Measurements from ENCODE around the gene SLC19A1.

Gene SLC19A1

GRCh38 chr21:45468051-45468970 is 73.9 kb downstream of the SLC19A1 start:
- in situ Hi-C loops (cut with HindIII; ENCODE audit: low pct_ligation_motif_present, low pct_unique_long_range_greater_than_20kb, low sequenced_read_pairs), result no loop called here
- no peak for DNase-seq

DNA sequence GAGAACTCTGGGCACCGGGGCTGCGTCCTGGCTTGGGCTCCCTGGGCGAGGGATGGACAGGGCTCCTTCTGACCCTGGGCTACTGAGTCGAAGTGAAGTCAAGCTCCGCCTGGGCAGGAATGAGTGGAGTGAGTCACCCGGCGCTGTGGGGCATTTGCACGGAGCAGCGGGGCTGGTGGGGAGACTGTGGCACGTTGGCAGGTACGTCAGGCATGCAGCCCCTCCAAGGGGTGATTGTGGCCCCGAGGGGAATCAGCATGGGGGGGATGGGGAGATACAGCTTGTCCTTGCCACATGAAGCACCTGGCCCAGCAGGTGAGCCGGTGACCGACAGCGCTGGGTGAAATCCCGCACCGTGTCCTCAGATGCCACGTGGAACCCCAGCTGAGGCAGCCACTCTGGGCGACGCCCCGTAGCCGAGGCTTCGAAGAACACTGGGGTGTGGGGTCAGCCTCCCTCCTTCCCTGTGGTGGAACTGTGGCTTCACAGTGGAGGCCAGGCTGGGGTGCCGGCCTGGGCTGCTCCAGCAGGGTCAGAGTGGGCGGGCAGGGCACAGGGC is 74.9 kb downstream of the SLC19A1 start:
- DNase-seq, result no peak
- in situ Hi-C loops (cut with HindIII; ENCODE audit: low pct_ligation_motif_present, low pct_unique_long_range_greater_than_20kb, low sequenced_read_pairs), result no loop called here

- DNase-seq, result no peak
- in situ Hi-C loops (cut with HindIII; ENCODE audit: low pct_ligation_motif_present, low pct_unique_long_range_greater_than_20kb, low sequenced_read_pairs), result no loop called here
These were observed 75.7 kb downstream of the SLC19A1 start for GRCh38 chr21:45466330-45467220.

GRCh38 chr21:45465611-45466329 is 76.5 kb downstream of the SLC19A1 start:
- no peak for DNase-seq
- in situ Hi-C loops (cut with HindIII; ENCODE audit: low pct_ligation_motif_present, low pct_unique_long_range_greater_than_20kb, low sequenced_read_pairs), result no loop called here

- no peak for DNase-seq
- in situ Hi-C loops (cut with HindIII; ENCODE audit: low pct_ligation_motif_present, low pct_unique_long_range_greater_than_20kb, low sequenced_read_pairs), result no loop called here
These were observed 77.1 kb downstream of the SLC19A1 start for GRCh38 chr21:45465105-45465504.

- in situ Hi-C loops (cut with HindIII; ENCODE audit: low pct_ligation_motif_present, low pct_unique_long_range_greater_than_20kb, low sequenced_read_pairs), result no loop called here
- DNase-seq, result no peak
These were observed 77.9 kb downstream of the SLC19A1 start for GRCh38 chr21:45464309-45464708.

DNA sequence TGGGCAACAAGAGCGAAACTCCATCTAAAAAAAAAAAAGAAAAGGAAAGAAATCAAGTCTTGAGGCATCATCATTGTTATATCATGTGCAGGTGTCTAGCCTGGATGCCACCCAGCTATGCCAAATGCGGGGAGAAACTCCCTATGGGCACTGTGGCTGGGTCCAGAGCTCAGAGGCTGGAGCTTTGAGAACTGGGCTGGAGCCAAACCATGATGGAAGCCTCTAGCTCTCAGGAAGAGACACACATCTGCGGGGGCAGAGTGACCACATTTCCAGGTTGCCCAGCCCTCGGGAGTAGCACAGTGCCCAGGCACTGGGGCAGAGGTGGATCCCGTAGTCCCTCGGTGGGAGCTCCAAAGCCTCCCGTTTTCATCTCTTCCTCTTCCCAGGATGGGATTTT is 78.4 kb downstream of the SLC19A1 start:
- no peak for DNase-seq
- in situ Hi-C loops (cut with HindIII; ENCODE audit: low pct_ligation_motif_present, low pct_unique_long_range_greater_than_20kb, low sequenced_read_pairs), result no loop called here

- in situ Hi-C loops (cut with HindIII; ENCODE audit: low pct_ligation_motif_present, low pct_unique_long_range_greater_than_20kb, low sequenced_read_pairs), result no loop called here
- no peak for DNase-seq
These were observed 80.4 kb downstream of the SLC19A1 start for GRCh38 chr21:45461806-45462341.

DNA sequence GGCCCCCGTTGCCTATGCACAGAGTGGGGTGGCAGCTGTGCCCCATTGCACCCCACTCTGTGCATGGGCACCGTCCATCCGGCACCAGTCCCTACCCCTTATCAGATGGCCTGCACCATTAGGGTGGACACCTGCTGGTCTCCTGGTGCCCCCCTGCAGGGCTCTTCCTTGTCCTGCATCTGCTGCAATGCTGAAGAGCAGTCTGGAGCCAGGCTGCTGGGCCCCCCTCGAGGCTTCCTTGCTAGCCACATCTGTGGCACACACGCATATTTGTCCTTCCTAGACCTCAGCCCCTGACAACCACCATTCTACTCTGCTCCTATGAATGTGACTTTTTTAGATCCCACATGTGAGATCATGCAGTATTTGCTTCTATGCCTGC is 80.9 kb downstream of the SLC19A1 start:
- in situ Hi-C loops (cut with HindIII; ENCODE audit: low pct_ligation_motif_present, low pct_unique_long_range_greater_than_20kb, low sequenced_read_pairs), result no loop called here
- no peak for DNase-seq

- in situ Hi-C loops (cut with HindIII; ENCODE audit: low pct_ligation_motif_present, low pct_unique_long_range_greater_than_20kb, low sequenced_read_pairs), result no loop called here
- peak; percentile 71 for DNase-seq
These were observed 81.5 kb downstream of the SLC19A1 start for GRCh38 chr21:45460611-45461368.

- no peak for DNase-seq
- in situ Hi-C loops (cut with HindIII; ENCODE audit: low pct_ligation_motif_present, low pct_unique_long_range_greater_than_20kb, low sequenced_read_pairs), result no loop called here
These were observed 82.2 kb downstream of the SLC19A1 start for GRCh38 chr21:45460011-45460565.

GRCh38 chr21:45459171-45460010 is 82.8 kb downstream of the SLC19A1 start:
- no peak for DNase-seq
- in situ Hi-C loops (cut with HindIII; ENCODE audit: low pct_ligation_motif_present, low pct_unique_long_range_greater_than_20kb, low sequenced_read_pairs), result no loop called here

DNA sequence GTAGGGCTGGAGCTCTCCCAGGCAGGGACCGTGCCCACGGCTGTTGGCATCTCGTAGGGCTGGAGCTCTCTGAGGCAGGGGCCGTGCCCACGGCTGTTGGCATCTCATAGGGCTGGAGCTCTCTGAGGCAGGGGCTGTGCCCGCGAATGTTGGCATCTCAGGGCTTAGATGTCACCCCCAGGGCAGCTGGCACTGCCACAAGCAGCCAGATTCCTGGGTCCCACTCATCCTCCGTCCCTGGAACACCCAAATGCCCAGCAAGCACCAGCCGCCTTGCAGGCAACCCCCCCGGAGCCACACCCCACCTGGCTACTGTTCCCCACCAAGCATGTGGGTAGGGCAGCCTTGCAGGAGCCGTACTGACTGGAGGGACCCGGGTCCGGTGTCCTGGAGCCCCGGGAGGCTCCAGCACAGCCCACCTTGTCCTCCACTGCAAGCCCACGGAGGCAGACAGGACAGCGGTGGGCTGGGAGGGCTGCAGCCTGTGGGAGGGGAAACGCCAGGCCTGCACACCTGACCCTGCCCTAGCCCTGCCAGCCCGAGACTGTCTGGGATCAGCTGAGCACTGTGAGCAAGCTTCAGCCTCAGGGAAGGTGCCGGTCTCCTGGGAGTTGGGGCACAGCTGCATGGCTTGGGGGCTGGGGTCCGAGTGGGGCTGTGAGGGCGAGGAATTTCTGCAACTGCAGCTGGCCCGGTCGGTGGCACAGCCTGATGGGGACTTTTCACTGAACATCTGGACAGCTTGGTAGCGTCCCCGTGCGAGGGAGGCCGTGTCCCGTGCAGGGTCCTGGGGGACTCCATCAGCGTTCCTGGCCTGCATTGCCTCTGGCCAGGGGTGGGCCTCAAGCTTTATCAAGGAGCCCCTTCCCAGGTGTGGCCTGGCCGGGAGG is 83.7 kb downstream of the SLC19A1 start:
- in situ Hi-C loops (cut with HindIII; ENCODE audit: low pct_ligation_motif_present, low pct_unique_long_range_greater_than_20kb, low sequenced_read_pairs), result no loop called here
- no peak for DNase-seq

DNA sequence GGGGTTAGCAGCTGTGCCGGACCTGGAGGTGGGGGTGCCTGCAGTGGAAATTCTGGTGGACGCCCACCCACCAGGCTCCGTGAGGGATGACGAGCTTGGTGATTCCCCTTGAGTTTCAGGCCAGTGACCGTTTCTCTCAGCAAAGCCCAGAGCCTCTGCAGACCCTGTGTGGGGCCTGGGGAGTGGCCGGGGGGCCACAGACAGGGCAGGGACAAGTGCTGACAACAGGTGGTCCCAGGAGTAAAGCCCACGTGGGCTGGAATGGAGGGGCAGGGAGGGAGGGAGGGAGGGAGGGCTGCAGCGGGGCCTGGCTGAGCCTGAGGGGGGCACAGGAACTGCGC is 84.4 kb downstream of the SLC19A1 start:
- in situ Hi-C loops (cut with HindIII; ENCODE audit: low pct_ligation_motif_present, low pct_unique_long_range_greater_than_20kb, low sequenced_read_pairs), result no loop called here
- DNase-seq, result no peak

- no peak for DNase-seq
- in situ Hi-C loops (cut with HindIII; ENCODE audit: low pct_ligation_motif_present, low pct_unique_long_range_greater_than_20kb, low sequenced_read_pairs), result no loop called here
These were observed 84.9 kb downstream of the SLC19A1 start for GRCh38 chr21:45457161-45457831.

Measured in ACHN (cell line).